Fibroblast of mammary gland (primary cell): Measurements from ENCODE around the gene ZCCHC8.

ENCODE experiments used
- DNase-seq: peaks from one replicate; pipeline ENCODE4 v3.0.0-alpha.2; 2010; ENCODE audit warnings: low read depth
- H3K4me3 ChIP-seq: 2 replicates; pipeline ENCODE4 v1.5.1; 2011; ENCODE audit warnings: low read depth, mild to moderate bottlenecking, low read length, moderate library complexity; ENCODE audit not compliant: control insufficient read depth
- TF ChIP-seq, protein P1 (sequence below): conservative IDR thresholded peaks from 2 replicates; pipeline ENCODE4 v1.5.1; 2011; ENCODE audit warnings: low read depth, low read length, inconsistent platforms; ENCODE audit not compliant: control insufficient read depth, insufficient read depth

Gene ZCCHC8

DNA sequence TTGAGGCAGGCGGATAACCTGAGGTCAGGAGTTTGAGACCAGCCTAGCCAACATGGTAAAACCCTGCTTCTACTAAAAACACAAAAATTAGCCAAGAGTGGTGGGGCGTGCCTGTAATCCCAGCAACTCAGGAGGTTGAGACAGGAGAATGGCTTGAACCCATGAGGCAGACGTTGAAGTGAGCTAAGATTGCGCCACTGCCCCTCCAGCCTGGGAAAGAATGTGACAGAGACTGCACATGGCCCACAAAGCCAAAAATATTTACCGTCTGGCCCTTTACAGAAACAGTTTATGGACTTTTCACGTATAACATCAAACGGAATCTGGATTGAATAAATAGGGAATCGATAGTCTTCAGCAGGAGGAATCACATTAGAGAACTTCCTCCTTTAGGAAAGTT, 22.5 kb upstream of the ZCCHC8 start:
- TF ChIP-seq, protein P1, sequence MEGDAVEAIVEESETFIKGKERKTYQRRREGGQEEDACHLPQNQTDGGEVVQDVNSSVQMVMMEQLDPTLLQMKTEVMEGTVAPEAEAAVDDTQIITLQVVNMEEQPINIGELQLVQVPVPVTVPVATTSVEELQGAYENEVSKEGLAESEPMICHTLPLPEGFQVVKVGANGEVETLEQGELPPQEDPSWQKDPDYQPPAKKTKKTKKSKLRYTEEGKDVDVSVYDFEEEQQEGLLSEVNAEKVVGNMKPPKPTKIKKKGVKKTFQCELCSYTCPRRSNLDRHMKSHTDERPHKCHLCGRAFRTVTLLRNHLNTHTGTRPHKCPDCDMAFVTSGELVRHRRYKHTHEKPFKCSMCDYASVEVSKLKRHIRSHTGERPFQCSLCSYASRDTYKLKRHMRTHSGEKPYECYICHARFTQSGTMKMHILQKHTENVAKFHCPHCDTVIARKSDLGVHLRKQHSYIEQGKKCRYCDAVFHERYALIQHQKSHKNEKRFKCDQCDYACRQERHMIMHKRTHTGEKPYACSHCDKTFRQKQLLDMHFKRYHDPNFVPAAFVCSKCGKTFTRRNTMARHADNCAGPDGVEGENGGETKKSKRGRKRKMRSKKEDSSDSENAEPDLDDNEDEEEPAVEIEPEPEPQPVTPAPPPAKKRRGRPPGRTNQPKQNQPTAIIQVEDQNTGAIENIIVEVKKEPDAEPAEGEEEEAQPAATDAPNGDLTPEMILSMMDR, result no peak
- DNase-seq, result peak; percentile 81
- no peak overlapping the region for H3K4me3 ChIP-seq

DNA sequence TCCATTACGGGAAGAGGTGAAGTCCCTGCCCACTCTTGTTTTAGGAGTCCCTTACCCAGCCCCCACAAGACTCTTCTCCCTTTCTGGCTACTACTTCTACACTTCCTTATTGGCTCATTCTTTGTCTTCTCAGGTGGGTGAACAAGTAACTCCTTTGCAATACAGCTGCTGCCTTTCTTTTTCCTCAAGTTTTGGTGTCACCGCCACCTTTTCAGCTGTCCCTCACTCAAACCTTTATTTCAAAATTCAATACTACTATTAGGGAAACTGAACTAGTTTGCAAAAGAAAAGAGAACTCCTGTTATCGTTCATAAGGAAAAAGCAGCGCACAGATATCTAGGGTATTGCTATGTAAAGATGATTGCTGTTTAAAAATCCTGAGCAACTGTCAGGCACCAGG, 19.9 kb upstream of the ZCCHC8 start:
- no peak overlapping the region for H3K4me3 ChIP-seq
- no peak for DNase-seq
- TF ChIP-seq, protein P1, result no peak

DNA sequence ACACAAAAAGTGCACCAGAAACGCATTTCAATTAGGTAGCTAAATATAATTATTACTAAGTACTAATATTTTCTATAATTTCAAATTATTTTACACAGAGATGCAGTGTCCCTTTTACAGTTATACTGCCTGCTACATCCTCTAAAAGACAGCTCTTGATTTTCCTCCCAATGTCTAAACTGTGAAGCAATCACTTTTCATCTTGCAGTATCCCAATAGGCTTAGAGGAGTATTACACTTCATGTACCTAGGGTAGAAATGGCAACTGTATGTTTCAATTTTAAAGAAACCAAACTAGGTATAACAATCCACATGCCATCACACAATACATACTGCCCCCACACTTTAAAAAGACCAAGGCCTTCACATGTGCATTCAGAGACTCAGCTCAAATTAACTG, 18.7 kb upstream of the ZCCHC8 start:
- no peak for DNase-seq
- TF ChIP-seq, protein P1, result no peak

DNA sequence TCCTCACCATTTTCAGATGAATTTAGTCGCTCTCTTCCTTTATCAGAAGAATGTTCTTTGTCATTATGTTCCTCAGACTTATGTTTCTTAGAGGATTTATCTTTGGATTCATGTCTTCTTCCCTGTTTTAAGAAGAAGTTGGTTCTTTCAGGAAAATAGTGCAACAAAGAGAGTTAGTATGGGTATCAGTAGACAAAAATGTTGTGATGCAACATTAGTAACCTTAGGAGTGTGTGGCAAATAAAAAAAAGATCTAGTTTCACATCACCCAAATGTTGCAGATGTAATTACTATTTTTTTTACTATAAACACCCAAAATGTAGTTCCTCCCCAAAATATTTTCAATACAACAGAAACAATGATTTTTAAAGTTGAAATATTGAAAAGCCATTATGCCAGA, 18.2 kb upstream of the ZCCHC8 start:
- TF ChIP-seq, protein P1, result no peak
- H3K4me3 ChIP-seq, result no peak overlapping the region
- no peak for DNase-seq

More for the DNA sequence above, 18.7 kb upstream of the ZCCHC8 start:
- H3K4me3 ChIP-seq, result no peak overlapping the region

DNA sequence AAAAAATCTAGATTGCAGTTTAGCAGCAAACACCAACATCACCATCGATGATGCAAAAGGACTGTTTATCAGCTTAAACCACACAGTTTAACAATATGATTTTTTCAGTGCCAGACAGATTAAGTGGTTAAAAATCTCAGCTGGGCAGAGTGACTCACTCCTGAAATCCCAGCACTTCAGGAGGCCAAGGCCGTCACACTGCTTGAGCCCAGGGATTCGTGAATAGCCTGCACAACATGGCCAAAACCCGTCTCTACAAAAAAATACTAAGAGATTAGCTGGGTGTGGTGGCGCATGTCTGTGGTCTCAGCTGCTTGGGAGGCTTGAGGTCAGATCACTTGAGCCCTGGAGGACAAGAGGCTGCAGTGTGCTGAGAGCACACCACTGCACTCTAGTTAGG, 17.1 kb upstream of the ZCCHC8 start:
- TF ChIP-seq, protein P1, result no peak
- DNase-seq, result peak; percentile 94

DNA sequence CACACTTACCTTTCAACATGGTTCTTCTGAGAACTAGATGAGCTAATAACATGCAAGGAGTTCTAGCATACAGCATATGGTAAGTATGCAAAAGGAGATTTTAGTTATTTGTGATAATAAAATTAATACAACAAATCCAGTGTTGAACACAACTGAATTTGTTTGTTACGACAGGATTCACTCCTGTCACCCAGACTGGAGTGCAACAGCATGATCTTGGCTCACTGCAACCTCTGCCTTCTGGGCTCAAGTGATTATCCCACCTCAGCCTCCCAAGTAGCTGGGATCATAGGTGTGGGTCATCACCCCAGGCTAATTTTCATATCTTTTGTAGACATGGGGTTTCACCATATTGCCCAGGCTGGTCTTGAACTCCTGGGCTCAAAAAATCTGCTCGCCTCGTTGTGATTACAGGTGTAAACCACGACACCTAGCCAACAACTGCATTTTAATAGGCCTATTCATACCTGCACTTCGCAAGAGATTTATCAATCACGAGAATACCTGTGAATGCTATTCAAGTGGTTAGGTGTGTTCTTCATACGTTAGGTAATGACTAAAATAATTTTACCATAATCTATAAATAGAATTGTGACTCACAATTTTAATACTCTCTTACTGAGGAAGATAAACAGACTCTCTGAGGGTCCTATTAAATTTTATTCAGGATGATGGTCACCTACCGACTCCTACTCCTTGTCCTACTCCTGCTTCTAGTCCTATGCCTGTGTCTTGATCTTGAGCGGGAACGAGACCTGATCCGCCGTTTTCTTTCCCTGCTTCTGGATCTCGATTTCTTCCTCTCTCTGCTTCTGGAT, 16.0 kb upstream of the ZCCHC8 start:
- no peak for DNase-seq
- TF ChIP-seq, protein P1, result no peak
- H3K4me3 ChIP-seq, result no peak overlapping the region

More for the DNA sequence above, 17.1 kb upstream of the ZCCHC8 start:
- H3K4me3 ChIP-seq, result no peak overlapping the region

DNA sequence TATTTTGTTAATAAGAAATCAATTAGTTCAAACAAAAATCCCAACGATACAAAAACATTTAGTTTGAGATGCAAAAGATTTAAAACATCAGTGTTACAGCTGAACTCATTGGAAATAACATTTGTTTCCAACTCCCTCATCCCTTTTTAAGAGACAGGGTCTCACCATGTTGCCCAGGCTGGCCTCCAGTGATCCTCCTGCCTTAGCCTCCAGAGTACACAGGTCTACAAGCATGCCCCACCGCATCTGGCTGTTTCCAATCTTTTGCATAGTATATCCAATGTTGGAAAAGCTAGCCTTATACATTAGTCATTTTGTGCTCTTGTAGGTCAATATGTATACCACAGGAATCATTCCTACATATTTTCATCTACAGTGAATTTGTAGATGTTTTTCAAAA, 14.5 kb upstream of the ZCCHC8 start:
- no peak overlapping the region for H3K4me3 ChIP-seq
- DNase-seq, result no peak
- TF ChIP-seq, protein P1, result no peak
